Neuronal stem cell (in vitro differentiated cells): Measurements from ENCODE around the gene TWF2.
A peak's percentile ranks its signal among the peaks of the same experiment; 100 is the strongest.

Experiments used
- DNase-seq: peaks from one replicate; pipeline ENCODE4 v3.0.0-alpha.2; 2013; ENCODE audit warnings: low spot score
- H2AFZ ChIP-seq: one replicate; pipeline ENCODE4 v1.6.1; 2013; ENCODE audit warnings: mild to moderate bottlenecking, low read length, inconsistent platforms
- H2AK5ac ChIP-seq: 2 replicates; pipeline ENCODE4 v1.6.1; 2013; ENCODE audit warnings: low read depth, mild to moderate bottlenecking, inconsistent platforms, low read length, moderate library complexity, mixed read lengths
- H2BK120ac ChIP-seq: 2 replicates; pipeline ENCODE4 v1.6.1; 2013; ENCODE audit warnings: low read depth, mild to moderate bottlenecking, inconsistent platforms, low read length, moderate library complexity, mixed read lengths
- H2BK12ac ChIP-seq: one replicate; pipeline ENCODE4 v1.6.1; 2013; ENCODE audit warnings: low read length, inconsistent platforms
- H2BK15ac ChIP-seq: 2 replicates; pipeline ENCODE4 v1.6.1; 2013; ENCODE audit warnings: mild to moderate bottlenecking, low read length, inconsistent platforms, mixed read lengths
- H2BK5ac ChIP-seq: one replicate; pipeline ENCODE4 v1.6.1; 2013; ENCODE audit warnings: inconsistent platforms, mild to moderate bottlenecking, low read length, moderate library complexity
- H3K14ac ChIP-seq: one replicate; pipeline ENCODE4 v1.6.1; 2013; ENCODE audit warnings: low read length, inconsistent platforms
- H3K18ac ChIP-seq: 2 replicates; pipeline ENCODE4 v1.6.1; 2013; ENCODE audit warnings: low read length, inconsistent platforms
- H3K23ac ChIP-seq: 2 replicates; pipeline ENCODE4 v1.6.1; 2013; ENCODE audit warnings: low read depth, mild to moderate bottlenecking, mixed read lengths, low read length, inconsistent platforms; ENCODE audit not compliant: poor library complexity
- H3K27ac ChIP-seq: replicated peaks from 3 replicates; pipeline ENCODE4 v1.5.1; 2013; ENCODE audit warnings: low read length, inconsistent platforms
- H3K27me3 ChIP-seq, 3 experiments: 2 replicates each; pipeline ENCODE4 v1.6.1; 2013; ENCODE audit warnings: low read length in 3 of 3, mild to moderate bottlenecking in 2 of 3, inconsistent platforms in 1 of 3, low read depth in 1 of 3, mixed read lengths in 1 of 3, moderate library complexity in 1 of 3; ENCODE audit not compliant: control insufficient read depth in 3 of 3, insufficient read depth in 3 of 3
- H3K36me3 ChIP-seq, 2 donors: replicated peaks in 1 of 2; 2 replicates each; pipeline ENCODE4 v1.6.1; 2013; ENCODE audit warnings: low read length in 2 of 2; ENCODE audit not compliant: control insufficient read depth in 2 of 2, insufficient read depth in 2 of 2
- H3K4ac ChIP-seq: 2 replicates; pipeline ENCODE4 v1.6.1; 2013; ENCODE audit warnings: inconsistent platforms, mild to moderate bottlenecking, low read length, moderate library complexity
- H3K4me1 ChIP-seq, 2 donors: 1 replicate in 1 of 2; 2 replicates in 1 of 2; pipeline ENCODE4 v1.6.1; 2013; ENCODE audit warnings: low read length in 2 of 2, low read depth in 1 of 2; ENCODE audit not compliant: control insufficient read depth in 2 of 2, insufficient read depth in 1 of 2
- H3K4me2 ChIP-seq: one replicate; pipeline ENCODE4 v1.6.1; 2013; ENCODE audit warnings: mild to moderate bottlenecking, low read length, inconsistent platforms; ENCODE audit not compliant: insufficient read depth, poor library complexity, severe bottlenecking
- H3K4me3 ChIP-seq, 2 donors: 2 replicates each; pipeline ENCODE4 v1.5.1; 2013; ENCODE audit warnings: low read length in 2 of 2, mild to moderate bottlenecking in 2 of 2, inconsistent platforms in 1 of 2, moderate library complexity in 1 of 2
- H3K79me1 ChIP-seq: one replicate; pipeline ENCODE4 v1.6.1; 2013; ENCODE audit warnings: low read depth, mild to moderate bottlenecking, inconsistent platforms, low read length, moderate library complexity
- H3K9ac ChIP-seq: one replicate; pipeline ENCODE4 v1.6.1; 2013; ENCODE audit warnings: mild to moderate bottlenecking, low read depth, low read length, inconsistent platforms; ENCODE audit not compliant: poor library complexity
- H3K9me3 ChIP-seq, 2 donors: replicated peaks in 1 of 2; 2 replicates each; pipeline versions ENCODE3 to v1.6.1; 2013; ENCODE audit warnings: low read length in 2 of 2, mild to moderate bottlenecking in 2 of 2, inconsistent platforms in 1 of 2, low read depth in 1 of 2, mixed read lengths in 1 of 2, moderate library complexity in 1 of 2; ENCODE audit not compliant: control insufficient read depth in 2 of 2, insufficient read depth in 1 of 2
- H4K8ac ChIP-seq: one replicate; pipeline ENCODE4 v1.6.1; 2013; ENCODE audit warnings: low read depth, mild to moderate bottlenecking, inconsistent platforms, low read length, moderate library complexity
- H4K91ac ChIP-seq: one replicate; pipeline ENCODE4 v1.6.1; 2013; ENCODE audit warnings: low read length, low read depth, mild to moderate bottlenecking, inconsistent platforms; ENCODE audit not compliant: poor library complexity
- WGBS, 2 donors: extraction: QIAGEN DNeasy Blood & Tissue Kit; methylation state at CpG; one replicate each; pipeline ENCODE4 v1.1.7; 2013; ENCODE audit warnings: missing lambda C conversion rate in 2 of 2, mixed read lengths in 1 of 2; ENCODE audit not compliant: insufficient read length in 2 of 2, insufficient replicate concordance in 1 of 2; ENCODE audit errors: extremely low coverage in 2 of 2; 5-methylcytosine and 5-hydroxymethylcytosine counted together

TWF2 gene

GRCh38 chr3:52223449-52224408, 15.2 kb downstream of the TWF2 start:
- no CpG with 5 or more reads among the region's 32 CpGs for WGBS, 2 donors

GRCh38 chr3:52222319-52223221, 16.4 kb downstream of the TWF2 start:
- H3K14ac ChIP-seq: peak overlapping the region; percentile 2
- no peaks in the 10 kb centered on the region for H3K27me3 ChIP-seq
- peak overlapping the region; percentile 16 for H2BK12ac ChIP-seq
- H3K9ac ChIP-seq: peak overlapping the region; percentile 21
- H2BK5ac ChIP-seq: peak overlapping the region; percentile 75
- peak overlapping the region; percentile 96 for H2AK5ac ChIP-seq
- H3K36me3 ChIP-seq: peaks cover 0 to 1% of the 10 kb centered on the region in 2 donors
- no peak overlapping the region for H3K18ac ChIP-seq
- DNase-seq: no peak
- no peak overlapping the region for H3K4me3 ChIP-seq
- no peak overlapping the region for H4K91ac ChIP-seq
- H3K23ac ChIP-seq: peak overlapping the region; percentile 65
- no peak overlapping the region for H4K8ac ChIP-seq
- H2AFZ ChIP-seq: no peak overlapping the region
- no peaks in the 10 kb centered on the region for H3K9me3 ChIP-seq
- peak overlapping the region; percentile 37 for H2BK15ac ChIP-seq
- no CpG with 5 or more reads among the region's 41 CpGs for WGBS, 2 donors
- H2BK120ac ChIP-seq: no peak overlapping the region
- no peak overlapping the region for H3K27ac ChIP-seq
- no peak overlapping the region for H3K4me2 ChIP-seq
- H3K4me1 ChIP-seq: peaks cover 7 to 11% of the 10 kb centered on the region in 2 donors
- H3K4ac ChIP-seq: no peak overlapping the region
- peaks cover 2% of the 10 kb centered on the region for H3K79me1 ChIP-seq

More at GRCh38 chr3:52223449-52224408, 15.2 kb downstream of the TWF2 start:
- H2BK15ac ChIP-seq: no peak overlapping the region
- H2BK120ac ChIP-seq: peak overlapping the region; percentile 72
- H3K23ac ChIP-seq: no peak overlapping the region
- H3K79me1 ChIP-seq: peaks cover 2% of the 10 kb centered on the region
- H3K4me1 ChIP-seq: peaks cover 6 to 9% of the 10 kb centered on the region in 2 donors
- H3K9ac ChIP-seq: peak overlapping the region; percentile 70
- no peak for DNase-seq
- no peak overlapping the region for H3K4me2 ChIP-seq
- peak overlapping the region; percentile 48 for H3K18ac ChIP-seq
- H3K9me3 ChIP-seq: no peaks in the 10 kb centered on the region
- H2BK5ac ChIP-seq: peak overlapping the region; percentile 96
- peak overlapping the region; percentile 30 for H4K91ac ChIP-seq
- H4K8ac ChIP-seq: no peak overlapping the region
- no peak overlapping the region for H2AFZ ChIP-seq
- H3K4ac ChIP-seq: peak overlapping the region; percentile 37
- peaks cover 0 to 4% of the 10 kb centered on the region in 2 donors for H3K36me3 ChIP-seq
- H3K14ac ChIP-seq: no peak overlapping the region
- no peak overlapping the region for H3K4me3 ChIP-seq
- H2AK5ac ChIP-seq: peak overlapping the region; percentile 92
- no peaks in the 10 kb centered on the region for H3K27me3 ChIP-seq
- H2BK12ac ChIP-seq: peak overlapping the region; percentile 7
- H3K27ac ChIP-seq: no peak overlapping the region

- H3K18ac ChIP-seq: peak overlapping the region; percentile 38
- peak overlapping the region; percentile 40 for H3K9ac ChIP-seq
- DNase-seq: no peak
- H2BK15ac ChIP-seq: peak overlapping the region; percentile 13
- H3K4me3 ChIP-seq: no peak overlapping the region
- H2AK5ac ChIP-seq: peak overlapping the region; percentile 96
- H2AFZ ChIP-seq: no peak overlapping the region
- H3K27ac ChIP-seq: no peak overlapping the region
- H4K8ac ChIP-seq: no peak overlapping the region
- no CpG with 5 or more reads among the region's 34 CpGs for WGBS, 2 donors
- peaks cover 11% of the 10 kb centered on the region in 2 donors for H3K4me1 ChIP-seq
- H2BK12ac ChIP-seq: peak overlapping the region; percentile 82
- peak overlapping the region; percentile 75 for H2BK5ac ChIP-seq
- H3K23ac ChIP-seq: peak overlapping the region; percentile 68
- no peak overlapping the region for H3K4me2 ChIP-seq
- no peak overlapping the region for H3K4ac ChIP-seq
- H3K14ac ChIP-seq: peak overlapping the region; percentile 56
- H3K27me3 ChIP-seq: no peaks in the 10 kb centered on the region
- H3K9me3 ChIP-seq: no peaks in the 10 kb centered on the region
- H3K36me3 ChIP-seq: peaks cover 0 to under 1% of the 10 kb centered on the region in 2 donors
- H2BK120ac ChIP-seq: no peak overlapping the region
- peaks cover 2% of the 10 kb centered on the region for H3K79me1 ChIP-seq
- H4K91ac ChIP-seq: no peak overlapping the region
Observed at GRCh38 chr3:52221563-52222318, 17.2 kb downstream of the TWF2 start.
